Uterus (tissue), 4 donors: Measurements from ENCODE around the gene CHST11. TPM values are rescaled to one million over a fixed set of nuclear protein-coding genes. Genes with fewer than 3 reads are reported as not detected.

Experiments used
- DNase-seq, 2 donors: peaks; one replicate each; pipeline ENCODE4 v3.0.0-alpha.2; 2019 to 2020
- H3K27ac ChIP-seq, 2 donors: fragments of 200-600 bp; sonication (generic); 1 replicate in 1 of 2; 2 replicates in 1 of 2; pipeline ENCODE4 v1.5.1; 2016 to 2018
- H3K27me3 ChIP-seq, 2 donors: fragments of 200-600 bp; sonication (generic); one replicate each; pipeline ENCODE4 v1.5.1; 2018 to 2019; ENCODE audit warnings: control low read depth in 1 of 2
- H3K36me3 ChIP-seq, 2 donors: fragments of 200-600 bp; sonication (generic); one replicate each; pipeline ENCODE4 v1.5.1; 2019; ENCODE audit warnings: control low read depth in 1 of 2
- H3K4me1 ChIP-seq, 2 donors: fragments of 200-600 bp; sonication (generic); one replicate each; pipeline ENCODE4 v1.5.1; 2018 to 2019; ENCODE audit warnings: control low read depth in 1 of 2
- H3K4me3 ChIP-seq, 2 donors: fragments of 200-600 bp; sonication (generic); 1 replicate in 1 of 2; 2 replicates in 1 of 2; pipeline ENCODE4 v1.5.1; 2018 to 2019; ENCODE audit warnings: mild to moderate bottlenecking in 1 of 2
- H3K9me3 ChIP-seq, 2 donors: fragments of 200-600 bp; sonication (generic); one replicate each; pipeline ENCODE4 v1.5.1; 2019; ENCODE audit warnings: control low read depth in 1 of 2
- POLR2A ChIP-seq, 2 donors: fragments of 450-650 bp; IDR thresholded peaks; one replicate each; pipeline ENCODE4 v1.6.1; 2016; ENCODE audit warnings: antibody characterized with exemption in 2 of 2, mild to moderate bottlenecking in 1 of 2, moderate library complexity in 1 of 2
- intact Hi-C: fragments of 100-400 bp; cut with DNase I; formaldehyde crosslinking; loops from one replicate; pipeline ENCODE4 v1.15.1; 2023; ENCODE audit warnings: low total_unique reads
- total RNA-seq, 4 donors: library from RNA; depleted of rRNA in 3 of 4; stranded (reverse); fragments of >200 nt in 3 of 4; gene quantifications; one replicate each; pipeline versions ENCODE4 v1.1.0 to v1.2.4, GENCODE V29; 2014 to 2023
- TF ChIP-seq, protein P1 (sequence below), 4 experiments: fragments of 200-600 bp in 2 of 4; fragments of 450-650 bp in 2 of 4; sonication (generic) in 2 of 4; IDR thresholded peaks; one replicate each; pipeline ENCODE4 v1.5.1; 2016 to 2019; ENCODE audit warnings: antibody characterized with exemption in 4 of 4, mild to moderate bottlenecking in 2 of 4, moderate library complexity in 1 of 4
- donor health status: DM: yes; HTN: yes; CAD: no.

Gene CHST11
- total RNA-seq, 4 donors from 2014 or later, result 21.0 to 82.1 (median 58.7) TPM

DNA sequence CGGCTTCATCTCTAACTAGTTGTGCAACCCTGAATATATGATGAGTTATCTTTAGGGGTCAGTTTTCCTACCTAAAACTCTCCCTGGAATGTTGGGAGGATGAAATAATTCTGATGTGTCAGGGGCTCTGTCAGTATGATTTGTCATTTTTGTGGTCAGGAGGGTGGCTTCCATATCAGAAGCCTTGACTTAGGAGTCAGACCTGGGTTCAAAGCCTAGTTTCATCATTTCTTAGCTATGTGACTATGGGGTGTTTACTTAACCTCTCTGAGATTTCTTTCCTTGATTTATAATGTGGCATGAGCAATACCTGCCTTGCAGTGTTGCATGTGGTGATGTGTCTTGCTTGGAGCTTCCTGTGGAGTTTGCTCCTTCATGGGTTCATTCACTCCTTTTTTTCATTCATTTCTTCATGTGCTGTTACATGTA lies 146.8 kb downstream of the CHST11 start:
- H3K27ac ChIP-seq, result peak overlapping the region; percentile 69 to 72

DNA sequence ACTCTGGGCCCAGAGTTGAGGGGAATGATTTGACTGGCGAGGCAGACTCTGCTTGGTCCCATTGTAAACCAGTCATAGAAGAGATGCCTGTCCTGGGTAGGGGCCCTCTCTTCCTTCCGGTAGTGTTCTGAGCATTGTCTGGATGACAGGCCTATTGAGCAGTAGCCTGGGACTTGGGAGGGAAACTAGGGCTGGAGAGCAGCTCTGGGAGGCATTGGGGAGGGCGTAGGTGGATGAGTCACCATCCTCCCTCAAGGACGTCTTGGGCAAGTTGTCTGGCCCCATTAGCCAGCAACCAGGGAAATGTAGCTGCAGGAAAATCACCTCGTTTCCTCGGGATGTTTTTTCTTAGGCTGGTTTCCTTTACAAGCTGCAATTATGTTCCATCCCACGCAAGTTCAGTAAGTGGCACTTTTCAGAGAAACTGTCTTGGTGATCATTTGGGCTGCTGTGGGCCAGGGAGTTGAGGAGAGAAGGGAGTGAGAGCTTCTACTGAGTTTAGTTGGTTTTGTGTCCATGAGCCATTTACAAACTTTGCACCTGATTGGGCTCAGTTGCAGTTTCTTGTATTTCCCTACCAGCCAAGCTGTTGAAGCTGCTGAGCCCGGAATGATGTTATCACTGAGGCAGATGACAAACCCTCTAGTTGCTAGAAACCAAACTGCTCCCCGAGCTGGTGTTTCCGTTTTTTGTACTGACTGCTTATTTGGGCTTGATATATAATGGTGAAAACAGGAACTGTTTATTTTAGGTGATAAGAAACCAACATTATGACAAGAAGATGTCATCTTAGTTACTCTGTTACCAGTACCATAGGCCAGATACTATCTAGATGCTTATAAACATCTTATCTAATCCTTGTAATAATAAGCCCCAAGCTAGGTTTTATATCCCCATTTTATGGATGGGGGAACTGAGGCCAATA lies 147.6 kb downstream of the CHST11 start:
- Histone ChIP-seq H3K36me3 (no peaks in the 10 kb centered on the region), H3K9me3 (no peaks in the 10 kb centered on the region), H3K27me3 (no peaks in the 10 kb centered on the region), H3K4me1 (peaks cover 0 to 7% of the 10 kb centered on the region in 2 donors), H3K4me3 (no peak overlapping the region), H3K27ac (peak overlapping the region; percentile 69 to 72)
- no peak for TF ChIP-seq POLR2A (IDR thresholded peaks at IDR 0.05)
- TF ChIP-seq, protein P1, sequence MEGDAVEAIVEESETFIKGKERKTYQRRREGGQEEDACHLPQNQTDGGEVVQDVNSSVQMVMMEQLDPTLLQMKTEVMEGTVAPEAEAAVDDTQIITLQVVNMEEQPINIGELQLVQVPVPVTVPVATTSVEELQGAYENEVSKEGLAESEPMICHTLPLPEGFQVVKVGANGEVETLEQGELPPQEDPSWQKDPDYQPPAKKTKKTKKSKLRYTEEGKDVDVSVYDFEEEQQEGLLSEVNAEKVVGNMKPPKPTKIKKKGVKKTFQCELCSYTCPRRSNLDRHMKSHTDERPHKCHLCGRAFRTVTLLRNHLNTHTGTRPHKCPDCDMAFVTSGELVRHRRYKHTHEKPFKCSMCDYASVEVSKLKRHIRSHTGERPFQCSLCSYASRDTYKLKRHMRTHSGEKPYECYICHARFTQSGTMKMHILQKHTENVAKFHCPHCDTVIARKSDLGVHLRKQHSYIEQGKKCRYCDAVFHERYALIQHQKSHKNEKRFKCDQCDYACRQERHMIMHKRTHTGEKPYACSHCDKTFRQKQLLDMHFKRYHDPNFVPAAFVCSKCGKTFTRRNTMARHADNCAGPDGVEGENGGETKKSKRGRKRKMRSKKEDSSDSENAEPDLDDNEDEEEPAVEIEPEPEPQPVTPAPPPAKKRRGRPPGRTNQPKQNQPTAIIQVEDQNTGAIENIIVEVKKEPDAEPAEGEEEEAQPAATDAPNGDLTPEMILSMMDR (IDR thresholded peaks at IDR 0.05), result no peak
- intact Hi-C loops, result no loop called here
- DNase-seq, result peak; percentile 81 to 90

More for the DNA sequence above, 146.8 kb downstream of the CHST11 start:
- Histone ChIP-seq H3K27me3 (no peaks in the 10 kb centered on the region), H3K36me3 (no peaks in the 10 kb centered on the region), H3K9me3 (no peaks in the 10 kb centered on the region), H3K4me3 (no peak overlapping the region), H3K4me1 (peaks cover 0 to 7% of the 10 kb centered on the region in 2 donors)
- TF ChIP-seq, protein P1 (IDR thresholded peaks at IDR 0.05), result no peak
- no peak for TF ChIP-seq POLR2A (IDR thresholded peaks at IDR 0.05)
- no peak for DNase-seq
- intact Hi-C loops, result no loop called here

DNA sequence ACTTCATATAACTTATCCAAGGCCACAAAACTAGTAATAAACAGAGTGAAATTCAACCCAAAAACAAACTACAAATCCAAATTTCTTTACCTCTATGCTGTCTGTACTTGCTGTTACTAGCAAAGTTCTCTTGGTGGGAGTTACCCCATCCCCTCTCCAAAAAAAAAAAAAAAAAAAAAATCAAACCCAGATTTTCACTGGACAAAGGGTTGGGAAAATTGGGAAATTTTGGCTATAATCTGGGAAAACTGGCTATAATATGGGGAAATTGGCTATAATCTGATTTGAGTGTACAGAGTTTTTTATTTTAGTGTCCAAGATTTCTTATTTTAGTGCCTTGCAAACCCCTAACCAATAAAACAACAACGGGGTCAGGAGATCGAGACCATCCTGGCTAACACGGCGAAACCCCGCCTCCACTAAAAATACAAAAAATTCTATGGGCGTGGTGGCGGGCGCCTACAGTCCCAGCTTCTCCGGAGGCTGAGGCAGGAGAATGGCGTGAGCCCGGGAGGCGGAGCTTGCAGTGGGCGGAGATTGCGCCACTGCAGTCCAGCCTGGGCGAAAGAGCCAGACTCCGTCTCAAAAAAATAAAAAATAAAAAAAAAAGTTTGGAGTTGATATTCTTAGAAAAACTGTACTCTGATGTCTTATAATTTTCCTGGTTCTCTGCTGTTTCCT lies 148.4 kb downstream of the CHST11 start:
- intact Hi-C loops, result no loop called here
- Histone ChIP-seq H3K27me3 (no peaks in the 10 kb centered on the region), H3K36me3 (no peaks in the 10 kb centered on the region), H3K27ac (peak overlapping the region; percentile 69 to 72), H3K9me3 (no peaks in the 10 kb centered on the region), H3K4me1 (peaks cover 0 to 4% of the 10 kb centered on the region in 2 donors), H3K4me3 (no peak overlapping the region)
- TF ChIP-seq POLR2A (IDR thresholded peaks at IDR 0.05), result no peak
- TF ChIP-seq, protein P1 (IDR thresholded peaks at IDR 0.05), result no peak
- DNase-seq, result peak in 1 of 2 donors; percentile 62

DNA sequence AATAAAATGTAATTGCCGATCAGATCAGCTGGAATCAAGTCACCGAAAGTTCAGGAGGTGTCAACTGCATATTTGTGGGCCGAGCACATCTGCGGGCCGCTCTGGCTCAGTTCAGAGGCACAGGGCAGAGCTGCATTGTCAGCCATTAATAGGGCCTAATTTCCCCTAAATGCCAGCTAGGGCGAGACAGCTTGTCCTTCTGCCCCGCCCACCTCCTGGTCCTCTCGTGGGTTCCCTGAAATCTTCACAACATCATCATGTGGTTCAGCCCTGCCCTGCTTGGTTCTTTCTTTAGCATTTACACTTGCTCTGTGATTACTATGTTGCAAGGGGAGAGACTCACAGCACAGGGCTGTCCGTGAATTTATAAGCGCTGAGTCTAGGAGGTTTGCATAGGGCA lies 148.9 kb downstream of the CHST11 start:
- TF ChIP-seq POLR2A (IDR thresholded peaks at IDR 0.05), result no peak
- TF ChIP-seq, protein P1 (IDR thresholded peaks at IDR 0.05), result no peak
- H3K9me3 ChIP-seq, result no peaks in the 10 kb centered on the region
- no peaks in the 10 kb centered on the region for H3K36me3 ChIP-seq
- intact Hi-C loops, result no loop called here
- H3K27me3 ChIP-seq, result no peaks in the 10 kb centered on the region
- H3K4me3 ChIP-seq, result no peak overlapping the region
- H3K4me1 ChIP-seq, result peaks cover 0 to 4% of the 10 kb centered on the region in 2 donors
- H3K27ac ChIP-seq, result peak overlapping the region; percentile 69 to 72
- DNase-seq, result peak; percentile 41 to 46

DNA sequence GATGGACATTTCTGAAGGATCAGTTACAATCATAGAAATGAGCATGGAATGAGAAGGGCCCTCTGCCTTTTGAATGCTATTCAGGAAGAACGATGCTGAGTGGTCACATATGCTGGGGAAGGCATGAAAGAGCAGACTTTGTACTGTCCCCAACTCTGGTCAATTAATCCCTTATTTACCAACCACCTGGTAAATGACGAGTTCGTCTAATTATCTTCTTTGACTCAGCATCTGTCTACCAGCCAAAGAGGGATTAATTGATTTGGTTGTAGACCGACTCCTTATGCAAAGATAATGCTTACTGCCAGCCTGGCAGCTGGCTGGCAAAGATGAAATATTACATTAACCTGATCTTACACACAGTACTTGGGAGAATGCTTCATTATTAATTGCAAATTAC lies 152.2 kb downstream of the CHST11 start:
- H3K27me3 ChIP-seq, result no peaks in the 10 kb centered on the region
- H3K4me3 ChIP-seq, result no peak overlapping the region
- no peaks in the 10 kb centered on the region for H3K9me3 ChIP-seq
- no peaks in the 10 kb centered on the region for H3K36me3 ChIP-seq
- intact Hi-C loops, result no loop called here
- H3K4me1 ChIP-seq, result no peaks in the 10 kb centered on the region
- no peak for DNase-seq
- TF ChIP-seq, protein P1 (IDR thresholded peaks at IDR 0.05), result no peak
- no peak for TF ChIP-seq POLR2A (IDR thresholded peaks at IDR 0.05)
- H3K27ac ChIP-seq, result no peak overlapping the region
